ENCODE data around the gene HPSE.
"Not testable (repeated sequence)": the region's sequence is repeated elsewhere in the genome, so short reads cannot be mapped to it uniquely, and the experiment has no call there.

The HPSE gene

GRCh38 chr4:83331956-83332355 is 2.7 kb downstream of the HPSE start:
- no peak for DNase-seq (ENCODE audit: low read depth)

- no peak for DNase-seq (ENCODE audit: low read depth)
These were observed 5.0 kb downstream of the HPSE start for GRCh38 chr4:83329521-83330110.

- no peak for DNase-seq (ENCODE audit: low read depth)
These were observed 6.0 kb downstream of the HPSE start for GRCh38 chr4:83328521-83329187.

- no peak for DNase-seq (ENCODE audit: low read depth)
These were observed 8.1 kb downstream of the HPSE start for GRCh38 chr4:83326546-83326945.

- DNase-seq (ENCODE audit: low read depth): not testable (repeated sequence)
These were observed 9.3 kb downstream of the HPSE start for GRCh38 chr4:83325306-83325705.

GRCh38 chr4:83323136-83323535 is 11.5 kb downstream of the HPSE start:
- no peak for DNase-seq (ENCODE audit: low read depth)

- no peak for DNase-seq (ENCODE audit: low read depth)
These were observed 14.1 kb downstream of the HPSE start for GRCh38 chr4:83320548-83320947.

GRCh38 chr4:83318666-83319065 is 16.0 kb downstream of the HPSE start:
- no peak for DNase-seq (ENCODE audit: low read depth)

- no peak for DNase-seq (ENCODE audit: low read depth)
These were observed 17.0 kb downstream of the HPSE start for GRCh38 chr4:83317671-83318070.

- no peak for DNase-seq (ENCODE audit: low read depth)
These were observed 18.0 kb downstream of the HPSE start for GRCh38 chr4:83316459-83317165.

GRCh38 chr4:83315341-83315870 is 19.2 kb downstream of the HPSE start:
- no peak for DNase-seq (ENCODE audit: low read depth)

GRCh38 chr4:83308672-83309071 is 26.0 kb downstream of the HPSE start:
- no peak for DNase-seq (ENCODE audit: low read depth)

GRCh38 chr4:83307920-83308319 is 26.7 kb downstream of the HPSE start:
- no peak for DNase-seq (ENCODE audit: low read depth)

- no peak for DNase-seq (ENCODE audit: low read depth)
These were observed 29.5 kb downstream of the HPSE start for GRCh38 chr4:83305187-83305586.

- DNase-seq (ENCODE audit: low read depth): no peak
These were observed 36.9 kb downstream of the HPSE start for GRCh38 chr4:83297548-83298260.

GRCh38 chr4:83293305-83294046 is 41.2 kb downstream of the HPSE start:
- no peak for DNase-seq (ENCODE audit: low read depth)

GRCh38 chr4:83290059-83290774 is 44.4 kb downstream of the HPSE start:
- not testable (repeated sequence) for DNase-seq (ENCODE audit: low read depth)

- DNase-seq (ENCODE audit: low read depth): not testable (repeated sequence)
These were observed 46.3 kb downstream of the HPSE start for GRCh38 chr4:83288381-83288780.

GRCh38 chr4:83285055-83285407 is 49.6 kb downstream of the HPSE start:
- no peak for DNase-seq (ENCODE audit: low read depth)

GRCh38 chr4:83284193-83285054 is 50.2 kb downstream of the HPSE start, which contains the start of gene COQ2:
Gene COQ2, minus strand, starts transcription at chr4:83284798. Its CDS starts 34 bp downstream, at chr4:83284764.
- DNase-seq (ENCODE audit: low read depth): peak; percentile 87

All from T-helper 22 cell (primary cell).